Right lobe of liver (tissue), 4 donors: ENCODE measurements around the gene AIFM3.

Source experiments
- POLR2A ChIP-seq: fragments of 450-650 bp; IDR thresholded peaks from one replicate; pipeline ENCODE4 v1.6.1; 2017; ENCODE audit warnings: antibody characterized with exemption, mild to moderate bottlenecking
- TF ChIP-seq, protein P1 (sequence below), 4 donors: fragments of 200-600 bp in 3 of 4; fragments of 450-650 bp in 1 of 4; IDR thresholded peaks; one replicate each; pipeline versions ENCODE4 v1.5.1 to v1.8.0; 2016 to 2022; ENCODE audit warnings: antibody characterized with exemption in 4 of 4, mild to moderate bottlenecking in 2 of 4
- donor health status: DM: no; HTN: no; CAD: no.
- donor health status: DM: no; HTN: no; CAD: no.
- donor health status: DM: no; HTN: yes; CAD: no.

DNA sequence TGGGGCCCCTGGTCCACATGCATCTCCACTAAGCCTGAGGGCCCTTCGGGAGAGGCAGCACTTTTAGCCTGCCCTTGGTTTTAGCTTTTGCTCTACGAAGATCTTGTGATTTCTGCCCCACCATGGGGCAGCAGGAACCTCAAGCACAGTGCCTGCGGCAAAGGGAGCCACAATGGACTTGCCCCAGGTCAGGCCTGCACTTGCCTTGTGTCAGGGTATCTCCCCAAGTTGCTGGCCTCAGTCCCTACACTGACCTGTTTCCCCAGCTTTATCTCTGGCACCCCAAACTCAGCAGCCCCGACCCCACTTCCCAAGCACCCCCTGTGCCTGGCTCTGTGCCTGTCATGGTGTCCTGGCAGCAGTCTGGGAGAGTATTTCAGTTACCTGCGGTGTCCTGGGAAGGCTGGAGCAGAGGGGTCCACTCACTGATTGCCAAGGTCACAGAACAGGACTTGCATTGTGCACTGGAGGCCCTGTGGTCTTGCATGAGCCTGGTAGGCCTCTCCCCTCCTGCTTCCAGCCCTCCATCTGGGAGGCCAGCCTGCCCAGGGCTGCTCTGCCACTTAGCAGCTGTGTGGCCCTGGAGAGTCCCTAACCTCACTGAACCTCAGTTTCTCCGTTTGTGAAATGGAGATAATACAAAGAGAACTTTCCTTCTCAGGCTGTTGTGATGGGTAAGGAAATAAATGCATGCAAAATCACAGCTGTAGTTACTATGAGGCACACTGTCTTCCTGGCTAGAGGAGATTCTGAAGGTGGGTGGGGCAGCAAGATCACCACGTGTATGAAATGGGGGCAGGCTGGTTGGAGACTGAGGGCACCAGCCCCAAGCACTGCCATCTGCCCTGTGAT lies 3.6 kb upstream of the AIFM3 start:
- TF ChIP-seq, protein P1, sequence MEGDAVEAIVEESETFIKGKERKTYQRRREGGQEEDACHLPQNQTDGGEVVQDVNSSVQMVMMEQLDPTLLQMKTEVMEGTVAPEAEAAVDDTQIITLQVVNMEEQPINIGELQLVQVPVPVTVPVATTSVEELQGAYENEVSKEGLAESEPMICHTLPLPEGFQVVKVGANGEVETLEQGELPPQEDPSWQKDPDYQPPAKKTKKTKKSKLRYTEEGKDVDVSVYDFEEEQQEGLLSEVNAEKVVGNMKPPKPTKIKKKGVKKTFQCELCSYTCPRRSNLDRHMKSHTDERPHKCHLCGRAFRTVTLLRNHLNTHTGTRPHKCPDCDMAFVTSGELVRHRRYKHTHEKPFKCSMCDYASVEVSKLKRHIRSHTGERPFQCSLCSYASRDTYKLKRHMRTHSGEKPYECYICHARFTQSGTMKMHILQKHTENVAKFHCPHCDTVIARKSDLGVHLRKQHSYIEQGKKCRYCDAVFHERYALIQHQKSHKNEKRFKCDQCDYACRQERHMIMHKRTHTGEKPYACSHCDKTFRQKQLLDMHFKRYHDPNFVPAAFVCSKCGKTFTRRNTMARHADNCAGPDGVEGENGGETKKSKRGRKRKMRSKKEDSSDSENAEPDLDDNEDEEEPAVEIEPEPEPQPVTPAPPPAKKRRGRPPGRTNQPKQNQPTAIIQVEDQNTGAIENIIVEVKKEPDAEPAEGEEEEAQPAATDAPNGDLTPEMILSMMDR (IDR thresholded peaks at IDR 0.05), result no peak
- TF ChIP-seq POLR2A, result no peak
